GM10847 (cell line): ENCODE results near the gene DEFB129.

Source experiments
- POLR2A ChIP-seq: IDR thresholded peaks from 2 replicates; pipeline ENCODE4 v1.6.1; 2011; ENCODE audit not compliant: insufficient read length; ENCODE audit errors: extremely low read depth

The DEFB129 gene

GRCh38 chr20:226958-227357, at the start of gene DEFB129:
Gene DEFB129, plus strand, starts transcription at chr20:227258. Its CDS starts 31 bp downstream, at chr20:227289.
- no peak for TF ChIP-seq POLR2A

- no peak for TF ChIP-seq POLR2A
These were observed 42.8 kb upstream of the DEFB129 start for GRCh38 chr20:184288-184687.

- TF ChIP-seq POLR2A = no peak
These were observed 39.3 kb upstream of the DEFB129 start for GRCh38 chr20:187733-188132.

- no peak for TF ChIP-seq POLR2A
These were observed 37.4 kb upstream of the DEFB129 start, which contains the start of gene DEFB128 for GRCh38 chr20:189611-190010. Gene DEFB128, minus strand, starts transcription at chr20:189711. Its CDS starts 88 bp downstream, at chr20:189623.

DNA sequence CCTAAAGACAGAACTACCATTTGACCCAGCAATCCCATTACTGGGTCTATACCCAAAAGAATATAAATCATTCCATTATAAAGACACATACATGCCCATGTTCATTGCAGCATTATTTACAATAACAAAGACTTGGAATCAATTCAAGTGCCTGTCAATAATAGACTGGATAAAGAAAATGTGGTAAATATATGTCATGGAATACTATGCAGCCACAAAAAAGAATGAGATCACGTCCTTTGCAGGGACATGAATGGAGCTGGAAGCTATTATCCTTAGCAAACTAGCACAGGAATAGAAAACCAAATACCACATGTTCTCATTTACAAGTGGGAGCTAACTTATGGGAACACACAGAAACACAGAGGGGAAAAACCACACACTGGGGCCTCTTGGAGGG, 28.8 kb upstream of the DEFB129 start:
- TF ChIP-seq POLR2A = no peak

DNA sequence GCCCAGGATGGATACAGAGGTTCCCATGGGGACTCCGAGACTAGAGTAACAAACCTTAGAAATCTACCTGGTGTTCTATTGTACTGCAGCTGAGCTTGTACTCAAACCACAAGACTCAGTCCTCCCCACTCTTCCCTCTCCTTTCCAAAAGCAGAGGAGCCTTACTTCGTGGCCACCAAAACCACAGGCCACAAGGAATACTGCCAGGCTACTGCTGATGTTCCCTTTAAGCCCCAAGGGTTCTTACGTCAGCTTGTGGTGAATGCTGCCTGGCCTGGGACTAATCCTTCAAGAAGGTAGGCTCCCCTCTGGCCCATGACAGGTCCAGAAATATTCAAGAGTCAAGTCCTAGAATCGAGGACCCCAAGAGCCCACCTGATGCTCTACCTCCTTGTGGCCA, 27.1 kb upstream of the DEFB129 start:
- TF ChIP-seq POLR2A = no peak

DNA sequence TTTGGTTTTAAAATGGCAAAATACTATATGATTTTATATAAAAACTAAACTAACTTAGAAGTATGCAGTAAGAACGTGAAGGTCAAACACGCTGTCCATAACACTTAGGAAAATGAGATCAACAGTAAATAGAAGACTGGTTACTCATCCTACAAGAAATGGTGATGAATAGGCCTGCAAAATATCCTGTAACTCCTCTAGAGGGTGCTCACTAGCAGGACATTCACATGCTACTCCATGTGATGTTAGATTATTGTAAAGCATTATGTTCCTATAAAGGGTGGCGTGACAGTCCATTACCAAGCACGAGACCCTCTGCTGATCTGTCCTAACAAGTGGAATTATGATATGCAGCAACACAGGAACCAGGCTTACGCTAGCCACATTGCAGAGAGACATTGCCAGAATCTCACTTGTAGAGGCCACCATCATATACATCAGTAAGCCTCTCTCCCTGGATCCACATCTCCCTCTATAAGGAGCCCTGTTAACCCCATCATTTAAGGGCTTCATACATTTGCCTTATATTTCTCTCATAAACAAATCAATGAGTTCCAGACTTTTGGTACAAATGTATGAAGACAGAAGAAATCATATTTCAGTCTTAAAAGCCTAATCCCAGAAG, 18.0 kb upstream of the DEFB129 start:
- no peak for TF ChIP-seq POLR2A

DNA sequence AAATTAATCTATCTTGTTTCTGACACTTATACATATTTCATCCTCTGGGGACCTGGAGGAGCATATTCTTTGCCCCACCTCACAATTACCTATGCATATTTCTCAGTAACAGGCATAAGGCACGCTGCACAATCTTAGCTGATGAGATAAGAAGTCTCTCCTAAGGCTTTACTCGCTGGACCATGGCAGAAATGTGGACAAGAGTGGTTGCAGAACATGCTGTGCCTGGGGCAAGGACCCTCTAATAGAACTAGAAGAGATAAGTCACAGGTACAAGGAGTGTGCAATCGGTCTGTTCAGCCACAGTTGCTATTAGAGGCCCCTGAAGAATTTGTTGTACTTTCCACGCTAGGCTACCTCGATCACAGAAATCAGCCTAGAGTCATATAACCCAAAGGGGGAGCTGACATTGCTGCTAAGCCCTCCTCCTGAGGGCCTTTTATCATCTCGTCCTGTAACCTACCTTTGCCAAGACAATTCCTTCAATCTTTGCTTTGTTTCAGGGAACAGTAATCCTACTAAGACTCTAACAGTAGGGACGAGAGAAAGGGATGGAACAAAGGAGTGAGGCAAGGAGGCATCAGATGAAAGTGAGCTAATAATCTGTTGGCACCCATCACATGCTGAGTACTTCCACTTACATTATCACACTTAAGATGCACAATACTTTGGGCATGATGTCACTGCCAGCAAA, 16.1 kb upstream of the DEFB129 start:
- TF ChIP-seq POLR2A = no peak

DNA sequence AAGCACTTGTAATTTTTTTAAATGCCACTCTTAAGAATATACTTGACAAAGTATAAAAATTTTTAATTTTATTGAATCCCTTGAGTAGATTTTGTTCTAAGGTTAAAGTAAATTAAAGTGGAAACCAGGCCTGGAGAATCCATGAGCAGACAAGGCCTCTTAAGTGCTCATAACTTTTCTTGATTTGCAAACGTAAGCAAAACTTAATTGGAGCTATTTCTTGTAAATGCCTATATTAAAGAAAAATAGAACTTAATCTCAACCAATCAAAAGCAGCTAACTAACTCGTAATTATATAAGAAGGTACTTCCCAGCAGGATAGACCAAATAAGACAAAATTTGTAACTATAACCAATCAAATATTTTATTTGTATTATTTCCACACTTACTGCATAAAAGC, 12.7 kb upstream of the DEFB129 start:
- no peak for TF ChIP-seq POLR2A

DNA sequence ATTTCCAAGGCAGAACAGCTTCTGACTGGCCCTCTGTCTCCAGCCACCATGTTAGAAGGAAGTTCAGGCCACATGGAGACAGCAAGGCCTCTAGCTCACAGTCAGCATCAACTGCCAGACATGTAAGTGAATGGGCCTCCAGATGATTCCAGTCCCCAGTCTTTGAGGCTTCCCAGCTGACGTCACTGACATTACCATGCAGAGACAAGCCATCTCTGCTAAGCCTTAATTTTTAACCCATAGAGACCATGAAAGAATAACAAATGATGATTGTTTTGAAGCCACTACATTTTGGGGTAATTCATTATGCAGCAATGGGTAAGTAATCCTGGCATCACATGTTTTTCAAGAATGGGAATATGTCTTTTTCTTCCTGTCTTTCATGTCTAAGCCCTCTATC, 11.3 kb upstream of the DEFB129 start:
- TF ChIP-seq POLR2A = no peak

- TF ChIP-seq POLR2A = no peak
These were observed 9.8 kb upstream of the DEFB129 start for GRCh38 chr20:217266-217665.

DNA sequence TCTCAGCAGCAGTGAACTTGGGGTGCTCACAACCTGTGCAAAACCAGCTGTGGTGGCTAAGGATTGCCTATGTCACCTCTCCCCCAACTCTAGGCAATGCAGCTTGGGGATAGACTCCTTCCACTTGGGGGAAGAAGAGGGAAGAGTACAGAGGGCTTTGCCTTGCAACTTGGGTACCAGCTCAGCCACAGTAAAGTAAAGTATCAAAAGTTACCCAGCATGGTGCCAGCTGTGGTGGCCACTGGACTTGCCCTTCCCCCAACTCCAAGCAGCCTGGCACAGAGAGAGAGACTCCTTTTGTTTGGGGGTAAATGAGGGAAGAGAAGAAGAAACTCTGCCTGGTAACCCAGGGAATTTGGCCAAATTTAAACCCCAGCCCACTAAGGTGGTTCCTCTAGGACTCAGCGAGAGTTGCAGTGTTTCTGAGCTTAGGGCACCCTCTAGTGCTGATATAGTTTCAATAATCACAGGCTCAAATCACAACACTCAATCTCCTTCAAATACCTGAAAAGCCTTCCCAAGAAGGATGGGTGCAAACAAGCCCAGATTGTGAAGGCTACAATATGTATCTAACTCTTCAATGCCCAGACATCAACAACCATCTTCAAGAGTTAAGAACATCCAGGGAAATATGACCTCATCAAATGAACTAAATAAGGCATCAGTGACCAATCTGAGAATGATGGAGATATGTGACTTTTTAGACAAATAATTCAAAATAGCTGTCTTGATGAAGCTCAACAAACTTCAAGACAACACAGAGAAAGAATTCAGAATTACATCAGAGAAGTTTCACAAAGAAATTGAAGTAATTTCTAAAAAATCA, 7.6 kb upstream of the DEFB129 start:
- TF ChIP-seq POLR2A = no peak

GRCh38 chr20:221258-221830, 5.7 kb upstream of the DEFB129 start:
- no peak for TF ChIP-seq POLR2A

DNA sequence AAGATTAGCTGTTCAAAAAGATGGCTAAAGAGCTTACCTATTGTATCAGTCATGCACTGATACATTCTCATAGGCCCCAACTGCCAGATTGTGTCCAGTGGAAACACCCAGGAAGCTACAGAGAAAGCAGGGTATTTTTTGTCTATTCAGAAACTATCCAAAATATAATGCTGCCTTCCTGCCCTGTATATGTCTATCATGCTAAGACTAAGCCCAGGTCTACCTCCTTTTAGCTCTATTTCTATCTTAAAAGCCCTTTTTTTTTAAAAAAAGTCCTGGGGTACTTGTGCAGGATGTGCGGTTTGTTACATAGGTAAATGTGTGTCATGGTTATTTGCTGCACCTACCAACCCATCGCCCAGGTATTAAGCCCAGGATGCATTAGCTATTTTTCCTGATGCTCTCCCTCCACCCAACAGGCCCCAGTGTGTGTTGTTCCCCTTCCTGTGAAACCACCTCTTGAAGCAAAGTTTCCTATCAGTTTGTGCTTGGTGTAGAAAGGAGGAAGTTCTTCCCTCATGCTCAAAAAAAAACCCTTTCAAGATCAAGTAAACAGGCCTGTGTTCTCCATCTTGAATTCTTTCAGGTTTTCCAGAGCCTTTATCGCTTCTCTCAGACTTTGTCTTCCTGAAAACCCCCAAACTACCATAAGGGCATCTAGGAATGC, 514 bp downstream of the DEFB129 start:
- TF ChIP-seq POLR2A = no peak

- no peak for TF ChIP-seq POLR2A
These were observed 8.8 kb downstream of the DEFB129 start for GRCh38 chr20:235891-236290.
